WTC11 (cell line): ENCODE data around the gene C2orf15. TPM values are rescaled to one million over a fixed set of nuclear protein-coding genes. Genes with fewer than 3 reads are reported as not detected.
A peak's percentile ranks its signal among the peaks of the same experiment; 100 is the strongest.

ENCODE experiments used
- ATAC-seq: fragments of 200-7000 bp; cut with Tn5 transposase; 2 replicates; pipeline ENCODE4 v1.10.0; 2021; ENCODE audit warnings: mild to moderate bottlenecking, moderate library complexity
- CTCF ChIA-PET: fragments of 300-600 bp; sonication (Branson Sonifier 250); formaldehyde crosslinking; loops from one replicate; lab custom pipeline; 2021; ENCODE audit warnings: antibody characterized with exemption; lab: Charles Lee
- POLR2A ChIA-PET: fragments of 350-600 bp; sonication (Branson Sonifier 250); formaldehyde crosslinking; loops from one replicate; lab custom pipeline; 2021; ENCODE audit warnings: antibody characterized with exemption; lab: Charles Lee
- DNase-seq: peaks from one replicate; pipeline ENCODE4 v3.0.0; 2021; ENCODE audit warnings: low spot score
- H3K27ac Mint-ChIP-seq: 2 replicates; pipeline ENCODE4 v1.8.0; 2021; ENCODE audit warnings: mixed read lengths
- H3K27me3 Mint-ChIP-seq: 2 replicates; pipeline ENCODE4 v1.8.0; 2021; ENCODE audit warnings: low read depth, mild to moderate bottlenecking, moderate library complexity, mixed read lengths
- H3K36me3 Mint-ChIP-seq: 2 replicates; pipeline ENCODE4 v1.8.0; 2021; ENCODE audit warnings: mixed read lengths
- H3K4me1 Mint-ChIP-seq: 2 replicates; pipeline ENCODE4 v1.8.0; 2022; ENCODE audit warnings: mixed read lengths
- H3K4me3 Mint-ChIP-seq: 2 replicates; pipeline ENCODE4 v1.8.0; 2021; ENCODE audit warnings: mild to moderate bottlenecking, moderate library complexity, mixed read lengths
- H3K9me3 Mint-ChIP-seq: 2 replicates; pipeline ENCODE4 v1.8.0; 2021; ENCODE audit warnings: mixed read lengths
- ARID4B ChIP-seq: sonication (generic); formaldehyde crosslinking; IDR thresholded peaks from 2 replicates; pipeline ENCODE4 v1.8.0; 2023; ENCODE audit warnings: missing genetic modification reagents, mild to moderate bottlenecking, borderline replicate concordance
- ATF2 ChIP-seq: sonication (generic); formaldehyde crosslinking; IDR thresholded peaks from 2 replicates; pipeline ENCODE4 v1.8.1; 2022; ENCODE audit warnings: low read depth, missing genetic modification reagents, borderline replicate concordance
- ELF4 ChIP-seq: sonication (generic); formaldehyde crosslinking; IDR thresholded peaks from 2 replicates; pipeline ENCODE4 v1.8.1; 2022; ENCODE audit warnings: low read depth, mild to moderate bottlenecking, moderate library complexity, missing genetic modification reagents
- EMX1 ChIP-seq: fragments of 250-450 bp; sonication (Bioruptor Pico); IDR thresholded peaks from 2 replicates; pipeline ENCODE4 v1.8.0; 2021; ENCODE audit warnings: mild to moderate bottlenecking
- ESRRA ChIP-seq: sonication (generic); formaldehyde crosslinking; IDR thresholded peaks from 2 replicates; pipeline ENCODE4 v1.8.1; 2022; ENCODE audit warnings: mild to moderate bottlenecking, missing genetic modification reagents, borderline replicate concordance
- FOXP1 ChIP-seq: sonication (generic); formaldehyde crosslinking; IDR thresholded peaks from 2 replicates; pipeline ENCODE4 v1.8.0; 2022; ENCODE audit warnings: missing genetic modification reagents, mild to moderate bottlenecking, moderate library complexity, borderline replicate concordance
- HMGXB4 ChIP-seq: sonication (generic); formaldehyde crosslinking; IDR thresholded peaks from 2 replicates; pipeline ENCODE4 v1.8.1; 2023; ENCODE audit warnings: mild to moderate bottlenecking, moderate library complexity, missing genetic modification reagents
- JUN ChIP-seq: sonication (generic); formaldehyde crosslinking; IDR thresholded peaks from 2 replicates; pipeline ENCODE4 v1.8.0; 2023; ENCODE audit warnings: mild to moderate bottlenecking, missing genetic modification reagents
- KAT7 ChIP-seq: sonication (generic); formaldehyde crosslinking; IDR thresholded peaks from 2 replicates; pipeline ENCODE4 v1.8.1; 2023; ENCODE audit warnings: missing genetic modification reagents, mild to moderate bottlenecking, borderline replicate concordance
- OVOL2 ChIP-seq: fragments of 250-450 bp; sonication (Bioruptor Pico); IDR thresholded peaks from 2 replicates; pipeline ENCODE4 v1.9.0; 2021; ENCODE audit warnings: mild to moderate bottlenecking, borderline replicate concordance
- SMAD4 ChIP-seq: sonication (generic); formaldehyde crosslinking; IDR thresholded peaks from 2 replicates; pipeline ENCODE4 v1.8.0; 2022; ENCODE audit warnings: mild to moderate bottlenecking, missing genetic modification reagents
- TEAD1 ChIP-seq: sonication (generic); formaldehyde crosslinking; IDR thresholded peaks from 2 replicates; pipeline ENCODE4 v1.8.0; 2022; ENCODE audit warnings: mild to moderate bottlenecking, missing genetic modification reagents
- TEAD4 ChIP-seq: sonication (generic); formaldehyde crosslinking; IDR thresholded peaks from 2 replicates; pipeline ENCODE4 v1.8.0; 2022; ENCODE audit warnings: mild to moderate bottlenecking, missing genetic modification reagents
- ZBTB21 ChIP-seq: sonication (generic); formaldehyde crosslinking; IDR thresholded peaks from 2 replicates; pipeline ENCODE4 v1.8.1; 2023; ENCODE audit warnings: mild to moderate bottlenecking, missing genetic modification reagents, borderline replicate concordance
- ZNF219 ChIP-seq: sonication (generic); formaldehyde crosslinking; IDR thresholded peaks from 2 replicates; pipeline ENCODE4 v1.8.0; 2023; ENCODE audit warnings: missing genetic modification reagents, mild to moderate bottlenecking, borderline replicate concordance
- ZNF396 ChIP-seq: fragments of 250-450 bp; sonication (Bioruptor Pico); IDR thresholded peaks from 2 replicates; pipeline ENCODE4 v1.8.0; 2021; ENCODE audit warnings: mild to moderate bottlenecking, moderate library complexity, borderline replicate concordance
- total RNA-seq: library from RNA; stranded (reverse); gene quantifications from 3 replicates; pipeline ENCODE4 v1.2.3, GENCODE V29; 2021
- TF ChIP-seq, protein P1 (sequence below): fragments of 250-450 bp; sonication (Bioruptor Pico); IDR thresholded peaks from 2 replicates; pipeline ENCODE4 v1.8.0; 2021; ENCODE audit warnings: mild to moderate bottlenecking
- TF ChIP-seq, protein P2 (sequence below): sonication (generic); formaldehyde crosslinking; IDR thresholded peaks from 2 replicates; pipeline ENCODE4 v1.8.0; 2023; ENCODE audit warnings: missing genetic modification reagents
- TF ChIP-seq, protein P3 (sequence below): sonication (generic); formaldehyde crosslinking; IDR thresholded peaks from 2 replicates; pipeline ENCODE4 v1.8.1; 2023; ENCODE audit warnings: mild to moderate bottlenecking, missing genetic modification reagents, moderate library complexity
- TF ChIP-seq, protein P4 (sequence below): fragments of 250-450 bp; sonication (Bioruptor Pico); IDR thresholded peaks from 2 replicates; pipeline ENCODE4 v1.9.0; 2021; ENCODE audit warnings: moderate library complexity, mild to moderate bottlenecking, inconsistent platforms, borderline replicate concordance
- TF ChIP-seq, protein P5 (sequence below): sonication (generic); formaldehyde crosslinking; IDR thresholded peaks from 2 replicates; pipeline ENCODE4 v1.8.0; 2022; ENCODE audit warnings: mild to moderate bottlenecking, missing genetic modification reagents
- TF ChIP-seq, protein P6 (sequence below): sonication (generic); formaldehyde crosslinking; IDR thresholded peaks from 2 replicates; pipeline ENCODE4 v1.8.0; 2022; ENCODE audit warnings: mild to moderate bottlenecking, missing genetic modification reagents

The C2orf15 gene
- total RNA-seq, 1 experiment from 2014 or later = 6.1 TPM

DNA sequence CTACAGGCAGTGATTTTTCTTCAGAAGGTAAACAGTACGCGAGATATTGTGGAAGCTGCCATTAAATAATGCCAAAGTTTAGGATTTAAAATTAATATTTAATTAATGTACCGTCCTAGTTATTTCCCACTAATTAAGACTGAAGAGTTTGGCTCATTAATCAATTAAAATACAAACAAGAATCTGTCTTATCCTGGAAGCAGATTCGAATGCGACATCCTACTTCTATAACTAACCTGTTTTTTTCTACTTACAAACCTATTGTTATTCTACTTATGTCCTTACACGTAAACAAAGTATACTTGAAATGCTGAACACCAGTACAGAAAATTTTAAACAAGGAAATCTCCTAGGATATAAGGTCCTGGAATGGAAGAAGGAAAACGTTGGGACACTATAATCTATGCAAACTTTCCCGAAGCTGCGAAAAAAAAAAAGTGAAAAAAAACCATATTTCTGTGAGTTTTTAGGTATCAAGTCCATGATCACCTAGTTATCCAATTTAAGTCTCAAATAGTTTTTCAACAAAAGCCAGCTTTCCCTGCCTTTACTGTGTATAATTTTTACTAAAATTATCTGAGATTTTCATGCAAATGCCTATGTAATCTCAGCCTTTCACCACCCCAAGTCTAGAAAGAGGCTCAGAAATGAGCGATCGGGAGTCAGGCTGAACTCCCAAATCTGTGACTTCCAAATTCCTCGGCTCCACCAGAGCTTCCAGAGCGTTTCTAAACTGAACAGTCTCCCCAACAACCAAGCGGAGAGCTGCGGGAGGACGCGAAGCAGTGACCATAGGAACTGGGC lies 1.2 kb upstream of the C2orf15 start (continued):
- TF ChIP-seq ARID4B (CRISPR knock-in tag) (no peak), FOXP1 (CRISPR knock-in tag) (no peak; the same call in 1 of the 2 replicates), OVOL2 (CRISPR knock-in tag) (no peak), ZBTB21 (no peak)
- TF ChIP-seq, protein P1, sequence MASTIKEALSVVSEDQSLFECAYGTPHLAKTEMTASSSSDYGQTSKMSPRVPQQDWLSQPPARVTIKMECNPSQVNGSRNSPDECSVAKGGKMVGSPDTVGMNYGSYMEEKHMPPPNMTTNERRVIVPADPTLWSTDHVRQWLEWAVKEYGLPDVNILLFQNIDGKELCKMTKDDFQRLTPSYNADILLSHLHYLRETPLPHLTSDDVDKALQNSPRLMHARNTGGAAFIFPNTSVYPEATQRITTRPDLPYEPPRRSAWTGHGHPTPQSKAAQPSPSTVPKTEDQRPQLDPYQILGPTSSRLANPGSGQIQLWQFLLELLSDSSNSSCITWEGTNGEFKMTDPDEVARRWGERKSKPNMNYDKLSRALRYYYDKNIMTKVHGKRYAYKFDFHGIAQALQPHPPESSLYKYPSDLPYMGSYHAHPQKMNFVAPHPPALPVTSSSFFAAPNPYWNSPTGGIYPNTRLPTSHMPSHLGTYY = no peak
- TF ChIP-seq, protein P2, sequence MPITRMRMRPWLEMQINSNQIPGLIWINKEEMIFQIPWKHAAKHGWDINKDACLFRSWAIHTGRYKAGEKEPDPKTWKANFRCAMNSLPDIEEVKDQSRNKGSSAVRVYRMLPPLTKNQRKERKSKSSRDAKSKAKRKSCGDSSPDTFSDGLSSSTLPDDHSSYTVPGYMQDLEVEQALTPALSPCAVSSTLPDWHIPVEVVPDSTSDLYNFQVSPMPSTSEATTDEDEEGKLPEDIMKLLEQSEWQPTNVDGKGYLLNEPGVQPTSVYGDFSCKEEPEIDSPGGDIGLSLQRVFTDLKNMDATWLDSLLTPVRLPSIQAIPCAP (CRISPR knock-in tag) = no peak
- TF ChIP-seq, protein P3, sequence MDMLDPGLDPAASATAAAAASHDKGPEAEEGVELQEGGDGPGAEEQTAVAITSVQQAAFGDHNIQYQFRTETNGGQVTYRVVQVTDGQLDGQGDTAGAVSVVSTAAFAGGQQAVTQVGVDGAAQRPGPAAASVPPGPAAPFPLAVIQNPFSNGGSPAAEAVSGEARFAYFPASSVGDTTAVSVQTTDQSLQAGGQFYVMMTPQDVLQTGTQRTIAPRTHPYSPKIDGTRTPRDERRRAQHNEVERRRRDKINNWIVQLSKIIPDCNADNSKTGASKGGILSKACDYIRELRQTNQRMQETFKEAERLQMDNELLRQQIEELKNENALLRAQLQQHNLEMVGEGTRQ (CRISPR knock-in tag) = no peak

DNA sequence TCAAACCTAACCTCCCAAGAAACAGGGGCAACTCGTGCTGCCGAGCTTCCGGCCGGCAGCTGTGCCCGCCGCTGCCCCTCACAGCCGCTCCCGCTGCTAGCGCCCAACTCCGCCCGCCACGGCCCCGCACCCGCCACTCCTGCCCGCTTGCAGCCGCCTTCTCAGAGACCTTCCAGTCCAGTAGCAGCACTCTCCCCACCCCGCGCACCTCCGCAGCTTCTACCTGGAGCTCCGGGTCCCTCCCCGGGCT lies 722 bp upstream of the C2orf15 start:
- Mint-ChIP-seq H3K36me3 (peaks cover 32% of the 10 kb centered on the region), H3K27me3 (peaks cover 11% of the 10 kb centered on the region)

More for the DNA sequence above, 722 bp upstream of the C2orf15 start:
- Mint-ChIP-seq H3K9me3 (peaks cover 25% of the 10 kb centered on the region), H3K4me3 (peak overlapping the region; percentile 93), H3K4me1 (peaks cover 16% of the 10 kb centered on the region), H3K27ac (peak overlapping the region; percentile 79)
- DNase-seq (no peak), ATAC-seq (no peak; the same call in 1 of the 2 replicates)
- POLR2A ChIA-PET = interaction anchor here (0.6 to 2.3 kb wide), 4 partner anchors 13 to 423 kb away, joined by 5 to 18 read pairs (median 10); partner anchors contain the start of genes EIF5B, LIPT1, MITD1 and MRPL30
- CTCF ChIA-PET = interaction anchor here (0.8 to 2.2 kb wide), 8 partner anchors 14 to 506 kb away, joined by 3 to 9 read pairs (median 4); partner anchors contain the start of genes LIPT1 and TSGA10
- TF ChIP-seq SMAD4 = no peak
- TF ChIP-seq ZNF219 = peak; percentile 54; the same call in 1 of the 2 replicates
- TF ChIP-seq HMGXB4 (CRISPR knock-in tag) = peak; percentile 54; the same call in 1 of the 2 replicates
- TF ChIP-seq TEAD4 = no peak
- TF ChIP-seq KAT7 (CRISPR knock-in tag) = peak; percentile 23; the same call in 1 of the 2 replicates
- no peak; the same call in 1 of the 2 replicates for TF ChIP-seq FOXP1 (CRISPR knock-in tag)
- TF ChIP-seq TEAD1 (CRISPR knock-in tag) = peak; percentile 50; the same call in 1 of the 2 replicates
- TF ChIP-seq, protein P4, sequence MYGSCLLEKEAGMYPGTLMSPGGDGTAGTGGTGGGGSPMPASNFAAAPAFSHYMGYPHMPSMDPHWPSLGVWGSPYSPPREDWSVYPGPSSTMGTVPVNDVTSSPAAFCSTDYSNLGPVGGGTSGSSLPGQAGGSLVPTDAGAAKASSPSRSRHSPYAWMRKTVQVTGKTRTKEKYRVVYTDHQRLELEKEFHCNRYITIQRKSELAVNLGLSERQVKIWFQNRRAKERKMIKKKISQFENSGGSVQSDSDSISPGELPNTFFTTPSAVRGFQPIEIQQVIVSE = no peak
- TF ChIP-seq, protein P5, sequence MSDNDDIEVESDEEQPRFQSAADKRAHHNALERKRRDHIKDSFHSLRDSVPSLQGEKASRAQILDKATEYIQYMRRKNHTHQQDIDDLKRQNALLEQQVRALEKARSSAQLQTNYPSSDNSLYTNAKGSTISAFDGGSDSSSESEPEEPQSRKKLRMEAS (CRISPR knock-in tag) = peak; percentile 53
- TF ChIP-seq EMX1 (CRISPR knock-in tag) = 0 out of 2 replicates have a peak, but pooled peaks have one; percentile 33
- no peak for TF ChIP-seq ELF4
- TF ChIP-seq ZNF396 (CRISPR knock-in tag) = no peak
- TF ChIP-seq ESRRA (CRISPR knock-in tag) = no peak
- TF ChIP-seq, protein P6, sequence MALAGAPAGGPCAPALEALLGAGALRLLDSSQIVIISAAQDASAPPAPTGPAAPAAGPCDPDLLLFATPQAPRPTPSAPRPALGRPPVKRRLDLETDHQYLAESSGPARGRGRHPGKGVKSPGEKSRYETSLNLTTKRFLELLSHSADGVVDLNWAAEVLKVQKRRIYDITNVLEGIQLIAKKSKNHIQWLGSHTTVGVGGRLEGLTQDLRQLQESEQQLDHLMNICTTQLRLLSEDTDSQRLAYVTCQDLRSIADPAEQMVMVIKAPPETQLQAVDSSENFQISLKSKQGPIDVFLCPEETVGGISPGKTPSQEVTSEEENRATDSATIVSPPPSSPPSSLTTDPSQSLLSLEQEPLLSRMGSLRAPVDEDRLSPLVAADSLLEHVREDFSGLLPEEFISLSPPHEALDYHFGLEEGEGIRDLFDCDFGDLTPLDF (CRISPR knock-in tag) = no peak
- no peak for TF ChIP-seq ATF2 (CRISPR knock-in tag)
- 0 out of 2 replicates have a peak, but pooled peaks have one; percentile 39 for TF ChIP-seq JUN (CRISPR knock-in tag)
